DOHH2 (cell line): ENCODE measurements around the gene AUH.

Experiments used
- CTCF ChIP-seq: fragments of 200-600 bp; sonication (generic); IDR thresholded peaks from one replicate; pipeline ENCODE4 v1.5.1; 2014; ENCODE audit warnings: antibody characterized with exemption, mild to moderate bottlenecking, low read depth, low read length; ENCODE audit not compliant: poor library complexity, severe bottlenecking
- EZH2phosphoT487 ChIP-seq: fragments of 200-600 bp; sonication (generic); IDR thresholded peaks from 2 replicates; pipeline ENCODE4 v1.6.1; 2017; ENCODE audit warnings: borderline replicate concordance, mild to moderate bottlenecking, antibody characterized with exemption, low read length, moderate library complexity, mixed read lengths

- TF ChIP-seq CTCF (no peak), EZH2phosphoT487 (no peak)
Measured at GRCh38 chr9:91398926-91399325, 37.2 kb upstream of the AUH start.
